ENCODE measurements around the gene CACNA1B.

The CACNA1B gene

DNA sequence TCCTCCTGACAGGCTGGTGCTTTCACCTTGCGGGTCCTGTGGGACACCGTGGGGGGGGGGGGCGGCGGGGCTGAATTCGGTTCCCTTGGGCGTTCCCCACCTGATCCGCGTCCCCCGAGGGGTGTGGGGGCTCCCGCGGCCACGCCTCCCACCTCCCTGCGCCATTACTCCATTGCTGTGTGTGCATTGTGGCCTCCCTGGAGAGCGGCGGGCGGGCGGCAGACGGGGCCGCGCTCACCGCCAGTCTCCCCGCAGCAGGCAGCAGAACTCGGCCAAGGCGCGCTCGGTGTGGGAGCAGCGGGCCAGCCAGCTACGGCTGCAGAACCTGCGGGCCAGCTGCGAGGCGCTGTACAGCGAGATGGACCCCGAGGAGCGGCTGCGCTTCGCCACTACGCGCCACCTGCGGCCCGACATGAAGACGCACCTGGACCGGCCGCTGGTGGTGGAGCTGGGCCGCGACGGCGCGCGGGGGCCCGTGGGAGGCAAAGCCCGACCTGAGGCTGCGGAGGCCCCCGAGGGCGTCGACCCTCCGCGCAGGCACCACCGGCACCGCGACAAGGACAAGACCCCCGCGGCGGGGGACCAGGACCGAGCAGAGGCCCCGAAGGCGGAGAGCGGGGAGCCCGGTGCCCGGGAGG is 145.3 kb downstream of the CACNA1B start:
- TF ChIP-seq, protein P1, sequence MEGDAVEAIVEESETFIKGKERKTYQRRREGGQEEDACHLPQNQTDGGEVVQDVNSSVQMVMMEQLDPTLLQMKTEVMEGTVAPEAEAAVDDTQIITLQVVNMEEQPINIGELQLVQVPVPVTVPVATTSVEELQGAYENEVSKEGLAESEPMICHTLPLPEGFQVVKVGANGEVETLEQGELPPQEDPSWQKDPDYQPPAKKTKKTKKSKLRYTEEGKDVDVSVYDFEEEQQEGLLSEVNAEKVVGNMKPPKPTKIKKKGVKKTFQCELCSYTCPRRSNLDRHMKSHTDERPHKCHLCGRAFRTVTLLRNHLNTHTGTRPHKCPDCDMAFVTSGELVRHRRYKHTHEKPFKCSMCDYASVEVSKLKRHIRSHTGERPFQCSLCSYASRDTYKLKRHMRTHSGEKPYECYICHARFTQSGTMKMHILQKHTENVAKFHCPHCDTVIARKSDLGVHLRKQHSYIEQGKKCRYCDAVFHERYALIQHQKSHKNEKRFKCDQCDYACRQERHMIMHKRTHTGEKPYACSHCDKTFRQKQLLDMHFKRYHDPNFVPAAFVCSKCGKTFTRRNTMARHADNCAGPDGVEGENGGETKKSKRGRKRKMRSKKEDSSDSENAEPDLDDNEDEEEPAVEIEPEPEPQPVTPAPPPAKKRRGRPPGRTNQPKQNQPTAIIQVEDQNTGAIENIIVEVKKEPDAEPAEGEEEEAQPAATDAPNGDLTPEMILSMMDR (conservative IDR thresholded peaks at IDR 0.05; ENCODE audit: low read depth, low read length), result no peak
- Histone ChIP-seq H2AFZ (ENCODE audit: low read depth) (no peak overlapping the region), H3K4me2 (no peak overlapping the region), H3K9ac (no peak overlapping the region), H3K4me1 (ENCODE audit: low read depth, poor library complexity, severe bottlenecking) (no peaks in the 10 kb centered on the region), H3K4me3 (IDR thresholded peaks at IDR 0.05; ENCODE audit: insufficient read depth, low read depth, low read length) (no peak overlapping the region), H3K79me2 (ENCODE audit: insufficient read depth, low read depth) (no peaks in the 10 kb centered on the region), H4K20me1 (ENCODE audit: insufficient read depth) (no peaks in the 10 kb centered on the region), H3K36me3 (ENCODE audit: insufficient read depth) (no peaks in the 10 kb centered on the region), H3K27ac (no peak overlapping the region), H3K27me3 (ENCODE audit: insufficient read depth, low read depth) (no peaks in the 10 kb centered on the region)

DNA sequence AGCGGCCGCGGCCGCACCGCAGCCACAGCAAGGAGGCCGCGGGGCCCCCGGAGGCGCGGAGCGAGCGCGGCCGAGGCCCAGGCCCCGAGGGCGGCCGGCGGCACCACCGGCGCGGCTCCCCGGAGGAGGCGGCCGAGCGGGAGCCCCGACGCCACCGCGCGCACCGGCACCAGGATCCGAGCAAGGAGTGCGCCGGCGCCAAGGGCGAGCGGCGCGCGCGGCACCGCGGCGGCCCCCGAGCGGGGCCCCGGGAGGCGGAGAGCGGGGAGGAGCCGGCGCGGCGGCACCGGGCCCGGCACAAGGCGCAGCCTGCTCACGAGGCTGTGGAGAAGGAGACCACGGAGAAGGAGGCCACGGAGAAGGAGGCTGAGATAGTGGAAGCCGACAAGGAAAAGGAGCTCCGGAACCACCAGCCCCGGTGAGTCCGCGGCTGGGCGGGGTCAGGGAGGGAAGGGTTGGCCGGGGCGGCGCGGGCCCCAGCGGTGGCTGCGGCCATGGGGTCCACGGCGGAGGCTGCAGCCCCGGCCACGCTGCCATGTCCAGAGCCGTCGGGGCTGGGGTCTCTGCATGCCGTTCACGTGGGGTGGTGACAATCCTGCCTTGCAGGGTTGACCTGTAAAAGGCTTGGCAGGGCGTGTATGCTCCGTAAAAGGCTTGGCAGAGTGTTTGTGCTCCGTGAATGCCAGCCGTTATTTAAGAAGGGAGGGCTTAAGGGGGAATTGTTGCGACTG is 146.0 kb downstream of the CACNA1B start:
- H3K36me3 ChIP-seq (ENCODE audit: insufficient read depth), result no peaks in the 10 kb centered on the region
- H3K27ac ChIP-seq, result no peak overlapping the region
- no peaks in the 10 kb centered on the region for H3K4me1 ChIP-seq (ENCODE audit: low read depth, poor library complexity, severe bottlenecking)
- H3K9ac ChIP-seq, result no peak overlapping the region
- no peak overlapping the region for H3K4me3 ChIP-seq (IDR thresholded peaks at IDR 0.05; ENCODE audit: insufficient read depth, low read depth, low read length)
- TF ChIP-seq, protein P1 (conservative IDR thresholded peaks at IDR 0.05; ENCODE audit: low read depth, low read length), result no peak
- no peak overlapping the region for H3K4me2 ChIP-seq
- no peaks in the 10 kb centered on the region for H4K20me1 ChIP-seq (ENCODE audit: insufficient read depth)
- no peaks in the 10 kb centered on the region for H3K79me2 ChIP-seq (ENCODE audit: insufficient read depth, low read depth)
- H3K27me3 ChIP-seq (ENCODE audit: insufficient read depth, low read depth), result no peaks in the 10 kb centered on the region
- no peak overlapping the region for H2AFZ ChIP-seq (ENCODE audit: low read depth)

DNA sequence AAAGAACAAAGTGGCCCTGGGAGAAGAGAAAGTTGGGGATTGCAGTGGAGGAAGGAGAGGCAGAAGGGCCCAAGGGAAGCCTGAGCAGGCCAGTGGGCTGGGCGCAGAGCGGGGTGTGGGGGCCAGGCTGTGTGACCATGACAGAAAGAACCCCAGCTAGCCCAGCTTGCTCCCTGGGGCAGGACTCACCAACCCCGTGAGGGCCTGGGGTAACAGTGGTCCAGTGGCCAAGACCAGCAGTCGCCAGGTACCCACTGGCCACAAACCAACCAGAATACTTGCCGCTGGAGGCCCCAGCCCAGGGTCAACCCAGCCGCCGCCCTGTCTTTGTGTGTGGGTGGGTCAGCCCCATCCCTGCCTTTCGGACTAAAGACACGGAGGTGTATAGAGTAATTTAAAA is 146.5 kb downstream of the CACNA1B start:
- no peak overlapping the region for H3K9ac ChIP-seq
- TF ChIP-seq, protein P1 (conservative IDR thresholded peaks at IDR 0.05; ENCODE audit: low read depth, low read length), result no peak
- no peaks in the 10 kb centered on the region for H4K20me1 ChIP-seq (ENCODE audit: insufficient read depth)

DNA sequence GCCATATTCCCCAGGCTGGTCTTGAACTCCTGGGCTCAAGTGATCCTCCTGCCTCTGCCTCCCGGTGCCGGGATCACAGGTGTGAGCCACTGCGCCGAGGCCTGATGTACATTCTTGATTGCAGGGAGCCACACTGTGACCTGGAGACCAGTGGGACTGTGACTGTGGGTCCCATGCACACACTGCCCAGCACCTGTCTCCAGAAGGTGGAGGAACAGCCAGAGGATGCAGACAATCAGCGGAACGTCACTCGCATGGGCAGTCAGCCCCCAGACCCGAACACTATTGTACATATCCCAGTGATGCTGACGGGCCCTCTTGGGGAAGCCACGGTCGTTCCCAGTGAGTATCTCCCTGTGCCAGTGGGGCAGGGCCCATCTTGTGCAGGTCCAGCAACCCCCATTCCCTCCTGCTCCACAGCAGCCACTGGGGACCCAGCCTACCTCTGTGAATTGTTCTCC is 147.3 kb downstream of the CACNA1B start:
- Histone ChIP-seq H3K27ac (no peak overlapping the region), H3K4me2 (no peak overlapping the region), H3K4me3 (IDR thresholded peaks at IDR 0.05; ENCODE audit: insufficient read depth, low read depth, low read length) (no peak overlapping the region), H3K79me2 (ENCODE audit: insufficient read depth, low read depth) (no peaks in the 10 kb centered on the region), H3K4me1 (ENCODE audit: low read depth, poor library complexity, severe bottlenecking) (no peaks in the 10 kb centered on the region), H3K27me3 (ENCODE audit: insufficient read depth, low read depth) (no peaks in the 10 kb centered on the region), H3K36me3 (ENCODE audit: insufficient read depth) (no peaks in the 10 kb centered on the region), H2AFZ (ENCODE audit: low read depth) (no peak overlapping the region), H3K9ac (no peak overlapping the region), H4K20me1 (ENCODE audit: insufficient read depth) (no peaks in the 10 kb centered on the region)
- TF ChIP-seq, protein P1 (conservative IDR thresholded peaks at IDR 0.05; ENCODE audit: low read depth, low read length), result no peak

More for the DNA sequence above, 146.5 kb downstream of the CACNA1B start:
- H3K4me2 ChIP-seq, result no peak overlapping the region
- H3K4me3 ChIP-seq (IDR thresholded peaks at IDR 0.05; ENCODE audit: insufficient read depth, low read depth, low read length), result no peak overlapping the region
- no peaks in the 10 kb centered on the region for H3K79me2 ChIP-seq (ENCODE audit: insufficient read depth, low read depth)
- no peaks in the 10 kb centered on the region for H3K4me1 ChIP-seq (ENCODE audit: low read depth, poor library complexity, severe bottlenecking)
- H3K36me3 ChIP-seq (ENCODE audit: insufficient read depth), result no peaks in the 10 kb centered on the region
- no peaks in the 10 kb centered on the region for H3K27me3 ChIP-seq (ENCODE audit: insufficient read depth, low read depth)
- H2AFZ ChIP-seq (ENCODE audit: low read depth), result no peak overlapping the region
- no peak overlapping the region for H3K27ac ChIP-seq

Data from KMS-11 (cell line).